Aorta (tissue), 5 donors: ENCODE measurements around the gene PDLIM4. TPM values are rescaled to one million over a fixed set of nuclear protein-coding genes. Genes with fewer than 3 reads are reported as not detected.
A peak's percentile ranks its signal among the peaks of the same experiment; 100 is the strongest.

Source experiments
- ATAC-seq: fragments of 200-7000 bp; cut with Tn5 transposase; one replicate; pipeline ENCODE4 v1.9.1; 2022; ENCODE audit warnings: moderate library complexity; ENCODE audit not compliant: low FRiP score
- DNase-seq, 2 donors: peaks; one replicate each; pipeline ENCODE4 v3.0.0-alpha.2; 2020
- H3K27ac ChIP-seq, 2 donors: one replicate each; pipeline ENCODE4 v1.5.1; 2013; ENCODE audit warnings: low read length in 2 of 2, mild to moderate bottlenecking in 2 of 2, moderate library complexity in 2 of 2, control low read depth in 1 of 2, inconsistent platforms in 1 of 2, low read depth in 1 of 2
- H3K27me3 ChIP-seq, 2 donors: one replicate each; pipeline ENCODE4 v1.6.1; 2013; ENCODE audit warnings: control low read depth in 1 of 2, low read length in 1 of 2, mild to moderate bottlenecking in 1 of 2, moderate library complexity in 1 of 2; ENCODE audit not compliant: insufficient read depth in 2 of 2, control insufficient read depth in 1 of 2
- H3K36me3 ChIP-seq, 2 donors: one replicate each; pipeline ENCODE4 v1.6.1; 2013; ENCODE audit warnings: control low read depth in 1 of 2, low read length in 1 of 2, mild to moderate bottlenecking in 1 of 2; ENCODE audit not compliant: insufficient read depth in 2 of 2, control insufficient read depth in 1 of 2
- H3K4me1 ChIP-seq, 2 donors: one replicate each; pipeline ENCODE4 v1.6.1; 2013; ENCODE audit warnings: low read length in 2 of 2, control low read depth in 1 of 2, mild to moderate bottlenecking in 1 of 2, moderate library complexity in 1 of 2; ENCODE audit not compliant: insufficient read depth in 2 of 2, control insufficient read depth in 1 of 2
- H3K4me3 ChIP-seq, 2 donors: one replicate each; pipeline ENCODE4 v1.5.1; 2013; ENCODE audit warnings: low read length in 2 of 2, control low read depth in 1 of 2, mild to moderate bottlenecking in 1 of 2
- H3K9me3 ChIP-seq: one replicate; pipeline ENCODE4 v1.6.1; 2013; ENCODE audit warnings: mild to moderate bottlenecking, low read length; ENCODE audit not compliant: control insufficient read depth
- WGBS, 2 donors: extraction: QIAGEN DNeasy Blood & Tissue Kit; methylation state at CpG; one replicate each; pipeline ENCODE4 v1.1.7; 2013; 5-methylcytosine and 5-hydroxymethylcytosine counted together
- intact Hi-C, 2 donors: fragments of 100-400 bp; cut with DNase I; formaldehyde crosslinking; loops; one replicate each; pipeline versions ENCODE4 v1.14.2 to v1.15.0; 2022
- polyA plus RNA-seq, 2 donors: library from polyadenylated mRNA; stranded (reverse); fragments of 200-250 nt; gene quantifications; one replicate each; pipeline ENCODE4 v1.2.3, GENCODE V29; 2013
- total RNA-seq, 2 donors: library from RNA; stranded (reverse); fragmentation: NEBNext Ultra II Directional; extraction: Animal tissue kit (Norgen Biotek cat#: 25700); gene quantifications; one replicate each; pipeline ENCODE4 v1.2.1, GENCODE V29; 2021
- donor health status: healthy with polysubstance abuse.
- donor health status: Bipolar disorder and iron deficiency.
- donor health status: DM: no; HTN: no; CAD: no.
- donor health status: DM: no; HTN: no; CAD: no.
- donor health status: DM: yes; HTN: yes; CAD: no.

Gene PDLIM4
- total and polyA plus RNA-seq, 4 donors: 12.8 to 70.9 (median 37.4) TPM

GRCh38 chr5:132224716-132225115, 32.8 kb upstream of the PDLIM4 start:
- H3K27ac ChIP-seq: no peak overlapping the region
- intact Hi-C loops: no loop called here
- no peaks in the 10 kb centered on the region for H3K9me3 ChIP-seq
- WGBS, 2 donors: 15 to 16% methylated on average over 1 of the region's 1 CpG
- ATAC-seq: no peak
- H3K27me3 ChIP-seq: no peaks in the 10 kb centered on the region
- H3K36me3 ChIP-seq: no peaks in the 10 kb centered on the region
- no peak overlapping the region for H3K4me3 ChIP-seq
- DNase-seq: peak in 1 of 2 donors; percentile 10
- peaks cover 8 to 12% of the 10 kb centered on the region in 2 donors for H3K4me1 ChIP-seq

- WGBS, 2 donors: 16 to 18% methylated on average over 13 of the region's 13 CpGs
- Histone ChIP-seq H3K4me3 (peak overlapping the region in 1 of 2 donors; percentile 6), H3K27me3 (no peaks in the 10 kb centered on the region), H3K9me3 (no peaks in the 10 kb centered on the region), H3K36me3 (no peaks in the 10 kb centered on the region), H3K4me1 (peaks cover 5 to 7% of the 10 kb centered on the region in 2 donors), H3K27ac (no peak overlapping the region)
- ATAC-seq (peak; percentile 9), DNase-seq (peak; percentile 67 to 88)
- intact Hi-C loops: no loop called here
These were observed 32.1 kb upstream of the PDLIM4 start for GRCh38 chr5:132225165-132226032.

- Histone ChIP-seq H3K9me3 (no peaks in the 10 kb centered on the region), H3K27me3 (no peaks in the 10 kb centered on the region), H3K36me3 (no peaks in the 10 kb centered on the region), H3K4me3 (peak overlapping the region; percentile 58 to 80), H3K4me1 (peaks cover 5 to 7% of the 10 kb centered on the region in 2 donors), H3K27ac (peak overlapping the region in 1 of 2 donors; percentile 8)
- intact Hi-C loops: no loop called here
- WGBS, 2 donors: 45 to 46% methylated on average over 23 of the region's 23 CpGs
- ATAC-seq (peak; percentile 30), DNase-seq (peak; percentile 62 to 72)
These were observed 30.8 kb upstream of the PDLIM4 start for GRCh38 chr5:132226516-132227234.

GRCh38 chr5:132227235-132227484, 30.3 kb upstream of the PDLIM4 start:
- H3K9me3 ChIP-seq: no peaks in the 10 kb centered on the region
- intact Hi-C loops: no loop called here
- peak overlapping the region in 1 of 2 donors; percentile 41 for H3K27ac ChIP-seq
- peak overlapping the region; percentile 58 to 80 for H3K4me3 ChIP-seq
- no peak for ATAC-seq
- H3K36me3 ChIP-seq: no peaks in the 10 kb centered on the region
- H3K4me1 ChIP-seq: peaks cover 4 to 7% of the 10 kb centered on the region in 2 donors
- no peaks in the 10 kb centered on the region for H3K27me3 ChIP-seq
- 0 to 1% methylated on average over 13 of the region's 13 CpGs for WGBS, 2 donors
- no peak for DNase-seq

GRCh38 chr5:132227485-132228240, 29.8 kb upstream of the PDLIM4 start, which contains the start of gene P4HA2:
P4HA2 (minus strand) TSS chr5:132227853; CDS start chr5:132218626, 9,227 bp downstream.
- 1% methylated on average over 78 to 92 of the region's 92 CpGs for WGBS, 2 donors
- H3K27me3 ChIP-seq: no peaks in the 10 kb centered on the region
- peak; percentile 88 to 95 for DNase-seq
- H3K4me3 ChIP-seq: peak within 1 kb of the TSS; percentile 58 to 80
- H3K36me3 ChIP-seq: no peaks in the 10 kb centered on the region
- H3K4me1 ChIP-seq: peaks cover 2 to 7% of the 10 kb centered on the region in 2 donors
- peak; percentile 88 for ATAC-seq
- no peaks in the 10 kb centered on the region for H3K9me3 ChIP-seq
- H3K27ac ChIP-seq: peak within 1 kb of the TSS in 1 of 2 donors; percentile 46
- intact Hi-C loops: no loop called here

- intact Hi-C loops: no loop called here
- WGBS, 2 donors: 71 to 74% methylated on average over 27 of the region's 27 CpGs
- Histone ChIP-seq H3K9me3 (no peaks in the 10 kb centered on the region), H3K27ac (no peak overlapping the region), H3K36me3 (no peaks in the 10 kb centered on the region), H3K4me1 (peaks cover 2 to 7% of the 10 kb centered on the region in 2 donors), H3K27me3 (no peaks in the 10 kb centered on the region), H3K4me3 (peak overlapping the region in 1 of 2 donors; percentile 80)
- DNase-seq (peak; percentile 52 to 70), ATAC-seq (no peak)
These were observed 29.1 kb upstream of the PDLIM4 start for GRCh38 chr5:132228241-132229035.

GRCh38 chr5:132229236-132229635, 28.3 kb upstream of the PDLIM4 start:
- DNase-seq (peak in 1 of 2 donors; percentile 30), ATAC-seq (no peak)
- WGBS, 2 donors: 95 to 97% methylated on average over 5 of the region's 5 CpGs
- Histone ChIP-seq H3K36me3 (no peaks in the 10 kb centered on the region), H3K9me3 (no peaks in the 10 kb centered on the region), H3K4me3 (no peak overlapping the region), H3K27me3 (no peaks in the 10 kb centered on the region), H3K4me1 (peaks cover under 1 to 3% of the 10 kb centered on the region in 2 donors), H3K27ac (no peak overlapping the region)
- intact Hi-C loops: no loop called here

- H3K36me3 ChIP-seq: no peaks in the 10 kb centered on the region
- no peak overlapping the region for H3K4me3 ChIP-seq
- no peaks in the 10 kb centered on the region for H3K9me3 ChIP-seq
- peak in 1 of 2 donors; percentile 30 for DNase-seq
- no peak overlapping the region for H3K27ac ChIP-seq
- no peaks in the 10 kb centered on the region for H3K4me1 ChIP-seq
- no peak for ATAC-seq
- intact Hi-C loops: no loop called here
- WGBS, 2 donors: 95 to 96% methylated on average over 9 of the region's 9 CpGs
- no peaks in the 10 kb centered on the region for H3K27me3 ChIP-seq
These were observed 26.6 kb upstream of the PDLIM4 start for GRCh38 chr5:132230871-132231270.
